HEK293T (cell line): ENCODE measurements around the gene ZFYVE27.

Experiments
- CTCF ChIA-PET: fragments of 350-600 bp; formaldehyde crosslinking; extraction: SDS; loops from one replicate; lab custom pipeline; 2021; ENCODE audit warnings: antibody characterized with exemption, inconsistent platforms; lab: Yijun Ruan, JAX
- POLR2A ChIA-PET: fragments of 350-600 bp; formaldehyde crosslinking; extraction: SDS; loops from one replicate; lab custom pipeline; 2020; ENCODE audit warnings: antibody characterized with exemption, inconsistent platforms; lab: Yijun Ruan, JAX
- DNase-seq: peaks from one replicate; pipeline ENCODE4 v3.0.0; 2012; ENCODE audit warnings: mixed read lengths; ENCODE audit errors: extremely low spot score
- ARNT ChIP-seq: fragments of 450-650 bp; IDR thresholded peaks from 2 replicates; pipeline ENCODE4 v1.6.1; 2017; ENCODE audit warnings: mild to moderate bottlenecking
- BHLHE40 ChIP-seq: fragments of 450-650 bp; IDR thresholded peaks from 2 replicates; pipeline ENCODE4 v1.6.1; 2016; ENCODE audit warnings: mild to moderate bottlenecking, moderate library complexity, borderline replicate concordance
- CTBP1 ChIP-seq: fragments of 450-650 bp; IDR thresholded peaks from 2 replicates; pipeline ENCODE4 v1.6.1; 2016; ENCODE audit warnings: borderline replicate concordance
- ELF4 ChIP-seq: fragments of 450-650 bp; IDR thresholded peaks from 2 replicates; pipeline ENCODE4 v1.6.1; 2017; ENCODE audit warnings: antibody characterized with exemption
- FOXA1 ChIP-seq: fragments of 450-650 bp; IDR thresholded peaks from 2 replicates; pipeline ENCODE4 v1.6.1; 2016; ENCODE audit warnings: mild to moderate bottlenecking
- FOXK2 ChIP-seq: fragments of 450-650 bp; IDR thresholded peaks from 2 replicates; pipeline ENCODE4 v1.6.1; 2016; ENCODE audit warnings: mild to moderate bottlenecking
- FOXM1 ChIP-seq: fragments of 450-650 bp; IDR thresholded peaks from 2 replicates; pipeline ENCODE4 v1.6.1; 2017; ENCODE audit warnings: mild to moderate bottlenecking, borderline replicate concordance
- HDGF ChIP-seq: fragments of 450-650 bp; IDR thresholded peaks from 2 replicates; pipeline ENCODE4 v1.6.1; 2017; ENCODE audit warnings: antibody characterized with exemption, borderline replicate concordance
- L3MBTL2 ChIP-seq: fragments of 450-650 bp; conservative IDR thresholded peaks from 2 replicates; pipeline ENCODE4 v1.6.1; 2016; ENCODE audit warnings: mild to moderate bottlenecking
- LEF1 ChIP-seq: fragments of 450-650 bp; IDR thresholded peaks from 2 replicates; pipeline ENCODE4 v1.6.1; 2017; ENCODE audit warnings: mild to moderate bottlenecking, borderline replicate concordance
- NFRKB ChIP-seq: fragments of 450-650 bp; IDR thresholded peaks from 2 replicates; pipeline ENCODE4 v1.6.1; 2016; ENCODE audit warnings: mild to moderate bottlenecking, moderate library complexity
- SP1 ChIP-seq: fragments of 450-650 bp; IDR thresholded peaks from 2 replicates; pipeline ENCODE4 v1.6.1; 2017
- SUZ12 ChIP-seq: fragments of 450-650 bp; IDR thresholded peaks from 2 replicates; pipeline ENCODE4 v1.6.1; 2016; ENCODE audit warnings: mild to moderate bottlenecking
- TARDBP ChIP-seq: fragments of 450-650 bp; IDR thresholded peaks from 2 replicates; pipeline ENCODE4 v1.6.1; 2016
- ZNF384 ChIP-seq: fragments of 450-650 bp; IDR thresholded peaks from 2 replicates; pipeline ENCODE4 v1.6.1; 2016
- TF ChIP-seq, protein P1 (sequence below): fragments of 450-650 bp; IDR thresholded peaks from 2 replicates; pipeline ENCODE4 v1.6.1; 2016

ZFYVE27 gene

DNA sequence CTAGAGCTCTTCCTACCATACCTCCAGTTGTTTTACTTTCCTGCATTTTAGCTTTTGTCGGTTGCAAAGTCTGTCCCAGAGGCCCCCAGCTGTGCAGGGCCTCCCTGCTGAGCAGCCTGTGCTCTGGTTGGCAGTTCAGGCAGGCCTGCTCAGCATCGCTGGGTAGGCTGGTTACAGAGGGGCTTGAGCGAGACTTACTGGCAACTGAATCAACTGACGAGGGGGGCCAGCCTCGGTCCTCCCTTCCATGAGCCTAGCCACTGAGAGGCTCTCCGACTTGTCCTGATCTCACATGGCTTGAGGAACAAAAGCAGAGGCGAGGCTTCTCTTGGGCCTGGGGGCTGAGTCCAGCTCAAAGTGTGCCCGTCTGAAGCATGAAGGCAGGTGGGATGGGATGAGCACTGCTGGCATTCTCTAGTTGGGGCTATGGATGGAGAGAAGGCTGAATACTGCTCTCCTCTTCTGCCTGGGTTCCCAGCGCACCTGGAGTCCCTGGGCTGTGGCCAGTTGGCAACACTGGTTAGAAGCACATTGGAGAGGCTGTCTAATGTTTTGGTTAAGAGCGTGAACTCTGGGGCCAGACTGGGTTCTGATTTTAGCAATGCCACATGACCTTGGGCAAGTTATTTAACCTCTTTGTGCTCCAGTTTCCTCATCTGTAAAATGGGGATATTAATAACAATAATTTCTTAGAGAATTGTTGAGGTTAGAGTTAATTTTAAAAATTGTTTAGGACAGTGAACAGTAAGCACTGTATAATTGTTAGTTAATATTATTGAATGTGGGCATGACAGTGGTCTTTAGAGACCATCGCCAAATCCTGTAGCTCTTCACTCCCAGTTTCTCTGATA lies 41.7 kb downstream of the ZFYVE27 start:
- TF ChIP-seq ZNF384 (no peak), ELF4 (no peak), HDGF (no peak), FOXA1 (no peak)
- ChIA-PET POLR2A (no interaction called here), CTCF (interaction anchor here (1.1 kb wide), 1 partner anchor 13 kb away, joined by 4 read pairs; no protein-coding TSS in a partner anchor)
- DNase-seq = no peak

DNA sequence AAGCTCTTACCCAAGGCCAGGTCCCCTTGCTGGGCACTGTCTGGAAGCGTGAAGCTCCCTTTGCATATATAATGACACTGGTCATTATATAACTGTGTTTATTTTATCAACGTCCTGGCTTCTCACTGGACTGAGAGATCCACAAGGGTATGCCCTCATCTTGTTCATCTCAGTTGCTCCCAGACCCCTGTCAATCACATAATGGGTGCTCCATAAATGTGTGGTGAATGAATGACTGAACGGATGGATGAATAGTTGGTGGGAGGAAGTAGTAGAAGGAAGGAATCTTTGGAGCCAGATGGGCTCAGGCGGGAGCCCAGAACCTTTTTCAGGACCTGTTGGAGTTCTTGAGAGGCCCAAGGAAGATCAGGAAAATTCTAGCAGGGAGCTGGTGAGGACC lies 42.6 kb downstream of the ZFYVE27 start:
- TF ChIP-seq, protein P1, sequence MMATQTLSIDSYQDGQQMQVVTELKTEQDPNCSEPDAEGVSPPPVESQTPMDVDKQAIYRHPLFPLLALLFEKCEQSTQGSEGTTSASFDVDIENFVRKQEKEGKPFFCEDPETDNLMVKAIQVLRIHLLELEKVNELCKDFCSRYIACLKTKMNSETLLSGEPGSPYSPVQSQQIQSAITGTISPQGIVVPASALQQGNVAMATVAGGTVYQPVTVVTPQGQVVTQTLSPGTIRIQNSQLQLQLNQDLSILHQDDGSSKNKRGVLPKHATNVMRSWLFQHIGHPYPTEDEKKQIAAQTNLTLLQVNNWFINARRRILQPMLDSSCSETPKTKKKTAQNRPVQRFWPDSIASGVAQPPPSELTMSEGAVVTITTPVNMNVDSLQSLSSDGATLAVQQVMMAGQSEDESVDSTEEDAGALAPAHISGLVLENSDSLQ = peak; percentile 58
- TF ChIP-seq TARDBP (no peak), ELF4 (no peak), CTBP1 (no peak)
- POLR2A ChIA-PET = no interaction called here
- CTCF ChIA-PET = interaction anchor here (1.1 kb wide), 1 partner anchor 12 kb away, joined by 4 read pairs; no protein-coding TSS in a partner anchor
- no peak for DNase-seq

DNA sequence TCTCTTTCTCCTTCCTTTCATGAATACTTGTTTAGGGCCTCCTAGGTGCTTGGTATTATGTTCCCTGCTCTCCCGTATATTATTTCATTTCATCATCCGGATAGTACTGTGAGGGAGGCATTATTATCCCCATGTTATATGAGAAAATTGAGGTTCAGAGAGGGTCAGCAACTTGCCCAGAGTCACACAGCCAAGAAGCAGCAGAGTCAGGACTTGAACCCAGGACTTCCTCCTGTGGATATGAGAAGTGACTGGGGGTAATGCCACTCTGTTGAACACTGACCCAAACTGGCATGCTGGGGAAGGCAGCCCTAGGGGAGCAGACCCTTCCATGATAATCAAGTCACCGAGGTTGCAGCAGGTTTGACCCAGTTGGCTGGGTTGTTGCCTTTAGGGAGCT lies 43.0 kb downstream of the ZFYVE27 start:
- DNase-seq = no peak
- TF ChIP-seq ELF4 (no peak), FOXK2 (no peak), NFRKB (no peak), SP1 (no peak), FOXA1 (no peak), TARDBP (no peak), SUZ12 (no peak), ZNF384 (no peak), CTBP1 (no peak), LEF1 (no peak), FOXM1 (no peak), BHLHE40 (no peak), HDGF (no peak), L3MBTL2 (no peak), ARNT (no peak)
- TF ChIP-seq, protein P1 = no peak
- ChIA-PET POLR2A (no interaction called here), CTCF (no interaction called here)

DNA sequence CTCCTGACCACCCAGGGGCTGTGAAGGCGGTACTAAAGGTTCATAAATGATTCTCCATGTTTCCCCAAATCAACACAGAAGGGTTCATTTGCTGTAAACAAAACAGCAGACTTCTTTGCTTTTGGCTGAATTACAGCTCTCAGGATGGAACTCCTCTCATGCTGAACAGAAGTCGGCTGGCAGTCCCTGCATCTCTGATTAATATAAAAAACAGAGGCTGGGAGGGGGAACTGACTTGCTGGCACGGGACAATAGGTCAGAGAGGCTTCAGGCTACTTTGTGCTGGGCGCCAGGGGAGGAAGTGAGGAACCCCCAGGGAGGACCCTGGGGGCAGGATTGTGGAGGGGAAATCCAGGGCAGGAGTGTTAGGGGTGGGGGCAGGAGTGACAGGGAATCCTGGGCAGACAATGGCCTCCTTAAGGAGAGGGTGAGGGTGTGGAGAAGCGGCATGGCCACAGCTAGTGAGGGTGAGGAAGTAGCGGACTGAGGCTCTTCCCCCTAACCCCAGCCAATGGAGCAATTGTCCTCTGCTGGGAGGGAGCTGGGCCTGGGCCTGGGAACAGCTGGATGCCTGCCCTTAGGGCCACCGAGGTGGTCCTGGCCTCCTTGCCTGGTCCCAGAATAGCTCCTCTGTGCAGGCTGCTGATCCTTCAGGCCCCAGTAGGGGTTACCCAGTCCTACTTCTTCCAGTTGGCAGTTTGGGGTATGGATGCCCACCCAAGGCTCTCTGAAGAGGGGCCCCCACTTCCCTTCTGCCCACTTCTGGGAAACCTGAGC lies 44.1 kb downstream of the ZFYVE27 start:
- CTCF ChIA-PET = interaction anchor here (0.6 to 0.9 kb wide), 3 partner anchors 9 to 106 kb away, joined by 3 to 6 read pairs (median 3); no protein-coding TSS in a partner anchor
- POLR2A ChIA-PET = interaction anchor here (1.3 kb wide), 1 partner anchor 44 kb away, joined by 3 read pairs; the partner anchor contains the start of gene ZFYVE27
- DNase-seq = no peak
- TF ChIP-seq TARDBP (no peak), FOXM1 (no peak), BHLHE40 (no peak), NFRKB (no peak), L3MBTL2 (no peak), FOXA1 (no peak), SUZ12 (no peak), FOXK2 (no peak), LEF1 (no peak), ARNT (no peak), ELF4 (no peak), CTBP1 (no peak), ZNF384 (no peak), HDGF (no peak), SP1 (no peak)
- TF ChIP-seq, protein P1 = no peak

DNA sequence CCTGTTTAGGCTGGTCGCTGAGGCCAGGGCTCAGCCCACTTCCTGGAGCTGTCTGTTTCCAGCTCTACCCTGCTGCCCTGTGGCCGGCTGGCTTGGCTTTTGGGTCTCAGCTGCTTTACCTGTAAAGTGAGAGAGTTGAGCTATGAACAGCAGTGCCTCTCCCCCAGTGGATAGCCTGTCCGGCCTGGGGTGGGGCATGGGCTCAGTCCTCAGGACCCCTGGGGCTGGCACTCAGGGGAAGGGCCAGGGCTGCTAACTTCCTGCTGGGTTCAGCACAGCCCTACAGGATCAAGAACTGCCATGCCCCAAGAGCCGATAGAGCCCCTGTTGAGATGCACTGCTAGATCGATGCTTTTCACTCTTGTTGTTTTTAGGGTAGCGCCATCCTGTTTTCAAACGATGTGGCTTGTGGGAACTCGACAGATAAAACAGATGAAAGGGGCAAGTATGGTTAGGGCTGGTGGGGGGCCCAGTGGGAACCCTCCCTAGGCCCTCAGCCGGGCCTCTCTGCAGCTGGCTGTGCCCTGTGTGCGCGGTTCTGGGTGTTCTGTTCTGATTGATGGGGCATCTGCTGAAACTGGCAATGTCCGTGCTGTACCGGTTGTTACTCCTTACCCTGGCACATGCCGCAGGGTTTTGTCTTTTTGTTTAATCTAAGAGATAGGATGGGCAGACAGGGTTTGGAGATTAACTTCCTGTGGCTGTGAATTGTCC lies 44.8 kb downstream of the ZFYVE27 start:
- POLR2A ChIA-PET = interaction anchor here (1.3 kb wide), 1 partner anchor 45 kb away, joined by 3 read pairs; the partner anchor contains the start of gene ZFYVE27
- TF ChIP-seq, protein P1 = no peak
- TF ChIP-seq HDGF (no peak), FOXA1 (no peak), NFRKB (no peak)
- no peak for DNase-seq
- CTCF ChIA-PET = interaction anchor here (0.6 to 0.9 kb wide), 3 partner anchors 9 to 106 kb away, joined by 3 to 6 read pairs (median 3); no protein-coding TSS in a partner anchor
